K562 (cell line): Measurements from ENCODE around the gene LMX1B. TPM values are rescaled to one million over a fixed set of nuclear protein-coding genes. Genes with fewer than 3 reads are reported as not detected.

Experiments used
- ATAC-seq: fragments of 200-7000 bp; cut with Tn5 transposase; 3 replicates; pipeline ENCODE4 v1.9.1; 2020; ENCODE audit warnings: moderate library complexity
- BruUV-seq: library from RNA; stranded (reverse); fragments of 400-500 nt; replicated peaks from 2 replicates; lab custom pipeline; 2021; lab: Mats Ljungman, UMichigan
- CTCF ChIA-PET: fragments of 300-600 bp; formaldehyde crosslinking; extraction: SDS; loops from one replicate; lab custom pipeline; 2021; ENCODE audit warnings: low intra/inter-chr PET ratio; lab: Yijun Ruan, JAX
- POLR2A ChIA-PET: fragments of 300-600, 350-650 bp; sonication (Branson Sonifier 250); formaldehyde crosslinking; extraction: SDS; loops from one replicate; lab custom pipeline; 2021; ENCODE audit warnings: antibody characterized with exemption, inconsistent platforms; lab: Yijun Ruan, JAX
- DNase-seq, 4 experiments: peaks; one replicate each; pipeline versions ENCODE4 v3.0.0 to v3.0.0-alpha.2; 2011 to 2018; ENCODE audit warnings: low spot score in 3 of 4, mixed read lengths in 3 of 4; ENCODE audit errors: extremely low read depth in 1 of 4
- FAIRE-seq: peaks from 2 replicates; lab custom pipeline; 2011; peaks lifted over from hg19 to GRCh38; lab: Jason Lieb, UNC
- H2AFZ ChIP-seq: 2 replicates; pipeline ENCODE4 v1.6.0; 2011; ENCODE audit warnings: low read depth, low read length, control low read depth, inconsistent platforms
- H3K27ac ChIP-seq: fragments of 200-600 bp; 3 replicates; pipeline ENCODE4 v1.8.0; 2011; ENCODE audit warnings: low read depth, mild to moderate bottlenecking, control low read depth, inconsistent platforms, low read length, moderate library complexity, mixed read lengths; ENCODE audit errors: extremely low read depth
- H3K27me3 ChIP-seq, 2 experiments: fragments of 300-600 bp in 1 of 2; 2 replicates in 1 of 2; 3 replicates in 1 of 2; pipeline versions ENCODE4 v1.6.0 to v1.8.0; 2011; ENCODE audit warnings: inconsistent platforms in 2 of 2, low read length in 2 of 2, mild to moderate bottlenecking in 1 of 2, mixed read lengths in 1 of 2, moderate library complexity in 1 of 2; ENCODE audit not compliant: control insufficient read depth in 2 of 2, insufficient read depth in 2 of 2
- H3K36me3 ChIP-seq: fragments of 300-600 bp; 3 replicates; pipeline ENCODE4 v1.8.0; 2011; ENCODE audit warnings: mild to moderate bottlenecking, low read length, inconsistent platforms; ENCODE audit not compliant: control insufficient read depth, insufficient read depth
- H3K4me1 ChIP-seq, 2 experiments: fragments of 200-600 bp in 1 of 2; replicated peaks in 1 of 2; 2 replicates in 1 of 2; 3 replicates in 1 of 2; pipeline versions ENCODE4 v1.5.1 to v1.8.0; 2011; ENCODE audit warnings: inconsistent platforms in 2 of 2, low read length in 2 of 2, mild to moderate bottlenecking in 1 of 2, mixed read lengths in 1 of 2, moderate library complexity in 1 of 2; ENCODE audit not compliant: control insufficient read depth in 2 of 2, insufficient read depth in 2 of 2
- H3K4me2 ChIP-seq: 2 replicates; pipeline ENCODE4 v1.6.1; 2011; ENCODE audit warnings: low read length, control low read depth, inconsistent platforms, mixed read lengths; ENCODE audit not compliant: insufficient read depth
- H3K4me3 ChIP-seq: fragments of 200-600 bp; sonication (generic), shearing (Covaris generic); 2 replicates; pipeline ENCODE4 v1.5.1; 2016; ENCODE audit warnings: control low read depth, inconsistent platforms
- H3K79me2 ChIP-seq: fragments of 200-600 bp; 3 replicates; pipeline ENCODE4 v1.8.0; 2011; ENCODE audit warnings: low read length, inconsistent platforms; ENCODE audit not compliant: control insufficient read depth, insufficient read depth
- H3K9ac ChIP-seq, 2 experiments: 2 replicates each; pipeline versions ENCODE4 v1.6.0 to v1.6.1; 2011; ENCODE audit warnings: low read depth in 2 of 2, low read length in 2 of 2, control low read depth in 1 of 2, inconsistent platforms in 1 of 2, mild to moderate bottlenecking in 1 of 2, mixed read lengths in 1 of 2; ENCODE audit not compliant: insufficient read depth in 1 of 2
- H3K9me1 ChIP-seq: one replicate; pipeline ENCODE4 v1.6.0; 2011; ENCODE audit warnings: inconsistent platforms, mild to moderate bottlenecking, low read length, moderate library complexity; ENCODE audit not compliant: control insufficient read depth, insufficient read depth
- H3K9me3 ChIP-seq: replicated peaks from 2 replicates; pipeline ENCODE4 v1.5.1; 2011; ENCODE audit warnings: low read depth, low read length, inconsistent platforms; ENCODE audit not compliant: control insufficient read depth, insufficient read depth
- H4K20me1 ChIP-seq: replicated peaks from 2 replicates; pipeline ENCODE4 v1.6.1; 2011; ENCODE audit warnings: low read length, inconsistent platforms, mixed read lengths; ENCODE audit not compliant: control insufficient read depth, insufficient read depth
- CBX1 ChIP-seq: sonication (generic); IDR thresholded peaks from 2 replicates; pipeline ENCODE4 v1.6.1; 2016; ENCODE audit warnings: antibody characterized with exemption, low read depth, mild to moderate bottlenecking
- CXXC5 ChIP-seq: fragments of 250-450 bp; sonication (Bioruptor Pico); IDR thresholded peaks from 2 replicates; pipeline ENCODE4 v1.8.0; 2022; ENCODE audit warnings: inconsistent platforms, mild to moderate bottlenecking, moderate library complexity
- ESRRB ChIP-seq: fragments of 250-450 bp; sonication (Bioruptor Pico); IDR thresholded peaks from 2 replicates; pipeline ENCODE4 v1.5.0; 2020; ENCODE audit warnings: mild to moderate bottlenecking, moderate library complexity, borderline replicate concordance
- HBP1 ChIP-seq: fragments of 450-650 bp; formaldehyde crosslinking; IDR thresholded peaks from 2 replicates; pipeline ENCODE4 v1.4.0; 2022; ENCODE audit warnings: missing genetic modification characterization
- HDAC1 ChIP-seq, 2 experiments: fragments of 450-650 bp; IDR thresholded peaks; 2 replicates each; pipeline ENCODE4 v1.6.1; 2016 to 2017; ENCODE audit warnings: inconsistent platforms in 1 of 2, mild to moderate bottlenecking in 1 of 2, moderate library complexity in 1 of 2
- HDAC8 ChIP-seq: fragments of 450-650 bp; IDR thresholded peaks from 2 replicates; pipeline ENCODE4 v1.6.1; 2016; ENCODE audit warnings: mild to moderate bottlenecking, missing genetic modification characterization, moderate library complexity, missing compliant biosample characterization
- MAFG ChIP-seq: fragments of 450-650 bp; conservative IDR thresholded peaks from 2 replicates; pipeline ENCODE4 v1.6.1; 2016; ENCODE audit warnings: missing genetic modification characterization, missing compliant biosample characterization
- NBN ChIP-seq: fragments of 450-650 bp; IDR thresholded peaks from 2 replicates; pipeline ENCODE4 v1.6.1; 2016; ENCODE audit warnings: low read depth, mild to moderate bottlenecking
- NR0B1 ChIP-seq: fragments of 450-650 bp; IDR thresholded peaks from one replicate; pipeline ENCODE4 v1.6.1; 2018; ENCODE audit warnings: mild to moderate bottlenecking, moderate library complexity; ENCODE audit not compliant: partially characterized antibody
- PHB ChIP-seq: fragments of 250-450 bp; sonication (Bioruptor Pico); IDR thresholded peaks from 2 replicates; pipeline ENCODE4 v1.5.0; 2021
- PHF20 ChIP-seq: fragments of 450-650 bp; IDR thresholded peaks from 2 replicates; pipeline ENCODE4 v1.6.1; 2018; ENCODE audit not compliant: partially characterized antibody
- POLR2A ChIP-seq: fragments of 450-650 bp; conservative IDR thresholded peaks from 2 replicates; pipeline ENCODE4 v1.6.1; 2016
- SMARCB1 ChIP-seq: IDR thresholded peaks from 2 replicates; pipeline ENCODE4 v1.6.1; 2011; ENCODE audit warnings: improper control_type of control experiment, low read depth; ENCODE audit not compliant: insufficient read length
- ZNF589 ChIP-seq: fragments of 200-800 bp; sonication (Bioruptor generic); IDR thresholded peaks from 2 replicates; pipeline ENCODE4 v1.6.1; 2016; ENCODE audit warnings: low read depth, missing genetic modification characterization, missing compliant biosample characterization
- ZNF764 ChIP-seq: fragments of 250-450 bp; sonication (Bioruptor Pico); IDR thresholded peaks from 2 replicates; pipeline ENCODE4 v1.4.0; 2020; ENCODE audit warnings: low read depth, mild to moderate bottlenecking, moderate library complexity
- ZNF778 ChIP-seq: fragments of 450-650 bp; formaldehyde crosslinking; IDR thresholded peaks from 2 replicates; pipeline ENCODE4 v1.4.0; 2020; ENCODE audit warnings: mild to moderate bottlenecking, moderate library complexity
- WGBS: fragments of 100-300 bp; shearing (Covaris generic); methylation state at CpG from one replicate; pipeline ENCODE4 v1.1.6; 2016; ENCODE audit warnings: low coverage, mixed read lengths; ENCODE audit not compliant: insufficient coverage; ENCODE audit errors: missing lambda C conversion rate; 5-methylcytosine and 5-hydroxymethylcytosine counted together
- in situ Hi-C: fragments of 300-500 bp; cut with MboI; formaldehyde crosslinking; loops from 4 replicates; pipeline ENCODE4 v1.15.0; 2018; ENCODE audit warnings: inconsistent platforms, mixed read lengths
- intact Hi-C: fragments of 100-400 bp; cut with micrococcal nuclease; formaldehyde crosslinking; loops from 2 replicates; pipeline ENCODE4 v1.14.2; 2022
- polyA plus RNA-seq, 8 experiments: library from polyadenylated mRNA; depleted of rRNA in 4 of 8; stranded (reverse) in 5 of 8; unstranded in 3 of 8; fragments of >200 nt; fragmentation: Nextera tagmentation in 2 of 8; fragmentation: Illumina TruSeq in 1 of 8; extraction: Ambion mirVana in 2 of 8; extraction: Trizol in 1 of 8; gene quantifications; 2 replicates each; pipeline versions ENCODE4 v1.2.1 to v1.2.3, GENCODE V29; 2011 to 2014; ENCODE audit warnings: inconsistent platforms in 1 of 8, missing spikeins in 1 of 8
- total RNA-seq, 7 experiments: library from RNA; depleted of rRNA in 6 of 7; stranded (reverse); fragments of >200 nt in 6 of 7; fragmentation: Illumina TruSeq in 2 of 7; extraction: Trizol in 2 of 7; gene quantifications; 2 replicates each; pipeline versions ENCODE4 v1.2.1 to v1.2.3, GENCODE V29; 2011 to 2021; ENCODE audit warnings: low replicate concordance in 1 of 7

The LMX1B gene
- total and polyA plus RNA-seq, 9 of the 15 experiments (the other 6 are each of a cell fraction or from before 2014, with no cell fraction given): not detected

DNA sequence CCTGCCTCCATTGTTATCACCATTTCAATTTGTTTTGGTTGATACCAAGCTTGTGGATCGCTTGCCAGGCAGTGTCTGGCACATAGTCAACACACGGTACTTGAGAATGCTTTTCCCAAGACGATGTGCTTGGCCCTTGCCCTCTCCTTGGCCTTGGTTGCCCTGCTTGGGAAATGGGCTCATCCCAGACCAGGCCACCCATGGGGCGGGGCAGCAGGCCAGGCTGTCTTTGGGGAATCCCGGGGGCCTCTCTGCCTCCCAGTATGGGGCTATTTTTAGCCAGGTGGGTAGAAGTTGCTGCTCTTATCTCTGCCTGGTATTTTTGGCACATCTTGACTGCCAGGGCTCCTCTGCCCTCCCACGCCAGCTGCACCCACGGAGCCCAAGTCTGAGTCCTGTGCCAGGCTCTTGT lies 49.9 kb downstream of the LMX1B start:
- Histone ChIP-seq H3K4me1 (peaks cover 0 to 24% of the 10 kb centered on the region in 2 experiments; a peak in 2 of 5 replicates), H4K20me1 (peaks cover 6% of the 10 kb centered on the region; the same call in 1 of the 2 replicates), H3K9ac (no peak overlapping the region), H3K4me3 (no peak overlapping the region), H3K79me2 (no peaks in the 10 kb centered on the region), H2AFZ (no peak overlapping the region), H3K27me3 (peaks cover 7 to 42% of the 10 kb centered on the region in 2 experiments; a peak in 4 of 5 replicates), H3K27ac (no peak overlapping the region), H3K4me2 (no peak overlapping the region), H3K9me1 (no peaks in the 10 kb centered on the region), H3K9me3 (no peaks in the 10 kb centered on the region), H3K36me3 (no peaks in the 10 kb centered on the region)
- intact Hi-C loops (no loop called here), in situ Hi-C loops (no loop called here)
- ATAC-seq (no peak), DNase-seq (no peak), FAIRE-seq (no peak)
- no TSS peak for BruUV-seq
- ChIA-PET CTCF (no interaction called here), POLR2A (interaction anchor here (1.0 kb wide), 1 partner anchor 23 kb away, joined by 3 read pairs; no protein-coding TSS in a partner anchor)
- WGBS: 10% methylated on average over 7 of the region's 7 CpGs
- no peak for TF ChIP-seq POLR2A
- TF ChIP-seq CXXC5 (CRISPR knock-in tag): no peak
- TF ChIP-seq ESRRB (CRISPR knock-in tag): no peak
- no peak for TF ChIP-seq PHF20
- no peak for TF ChIP-seq NR0B1
- no peak for TF ChIP-seq PHB (CRISPR knock-in tag)
- no peak for TF ChIP-seq ZNF589 (CRISPR knock-in tag)
- TF ChIP-seq ZNF764 (CRISPR knock-in tag): no peak
- no peak for TF ChIP-seq MAFG (tag)
- TF ChIP-seq SMARCB1: no peak
- no peak for TF ChIP-seq HBP1 (CRISPR knock-in tag)
- TF ChIP-seq NBN: no peak
- no peak for TF ChIP-seq HDAC8 (tag)
- TF ChIP-seq CBX1: no peak
- TF ChIP-seq ZNF778 (CRISPR knock-in tag): no peak
- TF ChIP-seq HDAC1 (IDR thresholded peaks at IDR 0.05): no peak
